ENCODE results near the gene KIAA1958.

- TF ChIP-seq CTCF (IDR thresholded peaks at IDR 0.05) (no peak), EZH2 (IDR thresholded peaks at IDR 0.05; ENCODE audit: borderline replicate concordance, insufficient read depth, low read depth, low read length, poor library complexity, severe bottlenecking) (no peak)
Observed at GRCh38 chr9:112542593-112543292, 56.1 kb downstream of the KIAA1958 start.
